A549 (cell line): Measurements from ENCODE around the gene DCAF15. TPM values are rescaled to one million over a fixed set of nuclear protein-coding genes. Genes with fewer than 3 reads are reported as not detected.

Source experiments
- ATAC-seq, 2 experiments: fragments of 200-7000 bp in 1 of 2; fragments of >200 bp in 1 of 2; cut with Nextera tagmentation in 1 of 2; cut with Tn5 transposase in 1 of 2; 3 replicates each; pipeline versions ENCODE4 v1.8.0 to v1.9.1; 2018 to 2020; ENCODE audit warnings: mild to moderate bottlenecking in 1 of 2, moderate library complexity in 1 of 2
- CTCF ChIA-PET: fragments of 300-600 bp; sonication (Branson Sonifier 250); formaldehyde crosslinking; extraction: SDS; loops from one replicate; lab custom pipeline; 2021; ENCODE audit warnings: antibody characterized with exemption, inconsistent platforms; lab: Yijun Ruan, JAX
- POLR2A ChIA-PET: fragments of 350-600 bp; formaldehyde crosslinking; extraction: SDS; loops from one replicate; lab custom pipeline; 2021; ENCODE audit warnings: antibody characterized with exemption, inconsistent platforms; lab: Yijun Ruan, JAX
- DNase-seq, 2 experiments: peaks; one replicate each; pipeline versions ENCODE4 v3.0.0 to v3.0.0-alpha.2; 2011 to 2016; ENCODE audit warnings: low read depth in 1 of 2, low spot score in 1 of 2
- FAIRE-seq: peaks from 2 replicates; lab custom pipeline; 2011; peaks lifted over from hg19 to GRCh38; lab: Jason Lieb, UNC
- H3K27ac ChIP-seq, 2 experiments: fragments of >200 bp; sonication (Bioruptor Twin); formaldehyde crosslinking; 3 replicates each; pipeline ENCODE4 v1.5.1; 2016 to 2017
- H3K4me1 ChIP-seq: fragments of >200 bp; sonication (Bioruptor Twin); formaldehyde crosslinking; 3 replicates; pipeline ENCODE4 v1.6.1; 2016
- H3K4me2 ChIP-seq: fragments of >200 bp; sonication (Bioruptor Twin); formaldehyde crosslinking; 3 replicates; pipeline ENCODE4 v1.6.1; 2016
- H3K4me3 ChIP-seq: fragments of >200 bp; sonication (Bioruptor Twin); formaldehyde crosslinking; 3 replicates; pipeline ENCODE4 v1.5.1; 2016
- H3K9me3 ChIP-seq: fragments of >200 bp; sonication (Bioruptor Twin); formaldehyde crosslinking; 3 replicates; pipeline ENCODE4 v1.6.1; 2016
- ATOH8 ChIP-seq: fragments of 250-450 bp; sonication (Bioruptor Pico); IDR thresholded peaks from 2 replicates; pipeline ENCODE4 v1.5.0; 2020; ENCODE audit warnings: low read depth, mild to moderate bottlenecking, moderate library complexity
- CBX2 ChIP-seq: fragments of 200-600 bp; sonication (generic); IDR thresholded peaks from 2 replicates; pipeline ENCODE4 v1.6.1; 2016; ENCODE audit warnings: low read depth, mild to moderate bottlenecking, borderline replicate concordance
- CBX8 ChIP-seq: fragments of 200-600 bp; sonication (generic); IDR thresholded peaks from 2 replicates; pipeline ENCODE4 v1.6.1; 2016
- CEBPB ChIP-seq, 2 experiments: fragments of >200 bp in 1 of 2; sonication (Bioruptor Twin) in 1 of 2; formaldehyde crosslinking in 1 of 2; IDR thresholded peaks; 2 replicates each; pipeline ENCODE4 v1.6.1; 2012 to 2016
- CHD4 ChIP-seq: fragments of 200-600 bp; sonication (generic); IDR thresholded peaks from 2 replicates; pipeline ENCODE4 v1.6.1; 2016; ENCODE audit warnings: antibody characterized with exemption, mild to moderate bottlenecking, borderline replicate concordance
- EHMT2 ChIP-seq: fragments of 200-600 bp; sonication (generic); IDR thresholded peaks from 2 replicates; pipeline ENCODE4 v1.6.1; 2016; ENCODE audit warnings: antibody characterized with exemption, low read depth, mild to moderate bottlenecking, moderate library complexity
- ELK1 ChIP-seq: fragments of 150-350 bp; IDR thresholded peaks from 2 replicates; pipeline ENCODE4 v1.6.1; 2014; ENCODE audit warnings: low read depth, mild to moderate bottlenecking, low read length
- EP300 ChIP-seq, 2 experiments: fragments of >200 bp; sonication (Bioruptor Twin); formaldehyde crosslinking; IDR thresholded peaks; 2 replicates in 1 of 2; 3 replicates in 1 of 2; pipeline ENCODE4 v1.6.1; 2016 to 2017
- ESRRA ChIP-seq: fragments of 150-350 bp; IDR thresholded peaks from 2 replicates; pipeline ENCODE4 v1.6.1; 2014; ENCODE audit warnings: mild to moderate bottlenecking, low read length, borderline replicate concordance
- FOSB ChIP-seq: fragments of 250-450 bp; sonication (Bioruptor Pico); IDR thresholded peaks from 2 replicates; pipeline ENCODE4 v1.5.0; 2020; ENCODE audit warnings: mild to moderate bottlenecking, moderate library complexity
- FOXS1 ChIP-seq: fragments of 250-450 bp; sonication (Bioruptor Pico); IDR thresholded peaks from 2 replicates; pipeline ENCODE4 v1.5.0; 2020; ENCODE audit warnings: mild to moderate bottlenecking, moderate library complexity
- HDAC2 ChIP-seq: fragments of 200-600 bp; sonication (generic); IDR thresholded peaks from 2 replicates; pipeline ENCODE4 v1.6.1; 2016
- HES2 ChIP-seq: fragments of >200 bp; sonication (Bioruptor Twin); formaldehyde crosslinking; IDR thresholded peaks from 2 replicates; pipeline ENCODE4 v1.6.1; 2016
- HOXB13 ChIP-seq: fragments of 250-450 bp; sonication (Bioruptor Pico); IDR thresholded peaks from 2 replicates; pipeline ENCODE4 v1.5.0; 2020; ENCODE audit warnings: low read depth, mild to moderate bottlenecking, moderate library complexity
- HOXB5 ChIP-seq: fragments of 250-450 bp; sonication (Bioruptor Pico); IDR thresholded peaks from 2 replicates; pipeline ENCODE4 v1.5.0; 2020; ENCODE audit warnings: mild to moderate bottlenecking, moderate library complexity
- JUNB ChIP-seq: fragments of >200 bp; sonication (Bioruptor Twin); formaldehyde crosslinking; IDR thresholded peaks from 2 replicates; pipeline ENCODE4 v1.6.1; 2016
- KDM1A ChIP-seq: fragments of 200-600 bp; sonication (generic); IDR thresholded peaks from 2 replicates; pipeline ENCODE4 v1.6.1; 2016; ENCODE audit warnings: low read depth, mild to moderate bottlenecking
- MAFK ChIP-seq: fragments of 450-650 bp; IDR thresholded peaks from 2 replicates; pipeline ENCODE4 v1.6.1; 2014; ENCODE audit not compliant: partially characterized antibody
- MAZ ChIP-seq: fragments of 150-350 bp; IDR thresholded peaks from 2 replicates; pipeline ENCODE4 v1.6.1; 2014; ENCODE audit warnings: antibody characterized with exemption, low read depth, low read length, borderline replicate concordance
- NFE2L2 ChIP-seq: fragments of 150-350 bp; conservative IDR thresholded peaks from 2 replicates; pipeline ENCODE4 v1.6.1; 2014; ENCODE audit warnings: low read length
- PHF8 ChIP-seq: fragments of 200-600 bp; sonication (generic); IDR thresholded peaks from 2 replicates; pipeline ENCODE4 v1.6.1; 2016; ENCODE audit warnings: low read depth, mild to moderate bottlenecking, antibody characterized with exemption, moderate library complexity, borderline replicate concordance
- POLR2A ChIP-seq: IDR thresholded peaks from 2 replicates; pipeline ENCODE4 v1.6.1; 2012; ENCODE audit warnings: mild to moderate bottlenecking, low read length
- RNF2 ChIP-seq: fragments of 200-600 bp; sonication (generic); IDR thresholded peaks from 2 replicates; pipeline ENCODE4 v1.6.1; 2016; ENCODE audit warnings: low read depth, mild to moderate bottlenecking, antibody characterized with exemption, moderate library complexity, borderline replicate concordance
- SREBF2 ChIP-seq: fragments of 450-650 bp; IDR thresholded peaks from 2 replicates; pipeline ENCODE4 v1.6.1; 2014; ENCODE audit warnings: mild to moderate bottlenecking, moderate library complexity
- TFCP2L1 ChIP-seq: fragments of 250-450 bp; sonication (Bioruptor Pico); IDR thresholded peaks from 2 replicates; pipeline ENCODE4 v1.5.0; 2021; ENCODE audit warnings: mild to moderate bottlenecking
- TP53 ChIP-seq: fragments of 250-450 bp; sonication (Bioruptor Pico); IDR thresholded peaks from 2 replicates; pipeline ENCODE4 v1.5.0; 2021; ENCODE audit warnings: mild to moderate bottlenecking, moderate library complexity
- ZC3H11A ChIP-seq: fragments of 450-650 bp; IDR thresholded peaks from 2 replicates; pipeline ENCODE4 v1.6.1; 2014; ENCODE audit warnings: antibody characterized with exemption, mild to moderate bottlenecking
- ZNF302 ChIP-seq: fragments of 250-450 bp; sonication (Bioruptor Pico); IDR thresholded peaks from 2 replicates; pipeline ENCODE4 v1.9.0; 2021; ENCODE audit warnings: inconsistent platforms, mild to moderate bottlenecking, moderate library complexity
- WGBS: methylation state at CpG from one replicate; pipeline ENCODE4 v1.1.6; 2017; ENCODE audit errors: missing lambda C conversion rate; 5-methylcytosine and 5-hydroxymethylcytosine counted together
- polyA plus RNA-seq, 4 experiments: library from polyadenylated mRNA; depleted of rRNA in 3 of 4; stranded (reverse); fragments of >200 nt; fragmentation: RNase III in 1 of 4; extraction: RNeasy Plus Mini Kit Qiagen cat#74134 plus additional on column Dnase treatment in 1 of 4; gene quantifications; 2 replicates in 3 of 4; 3 replicates in 1 of 4; pipeline ENCODE4 v1.2.3, GENCODE V29; 2011 to 2017
- TF ChIP-seq, protein P1 (sequence below): IDR thresholded peaks from 2 replicates; pipeline ENCODE4 v1.6.1; 2012
- TF ChIP-seq, protein P2 (sequence below): fragments of >200 bp; sonication (Bioruptor Twin); formaldehyde crosslinking; IDR thresholded peaks from 3 replicates; pipeline ENCODE4 v1.5.1; 2016

Gene DCAF15
- polyA plus RNA-seq, 2 of the 4 experiments (the other 2 are of a cell fraction), result 10.2 to 23.0 TPM

- Histone ChIP-seq H3K4me2 (no peak overlapping the region), H3K27ac (no peak overlapping the region)
These were observed 26.9 kb downstream of the DCAF15 start for GRCh38 chr19:13979244-13979615.

GRCh38 chr19:13979686-13980085 lies 27.4 kb downstream of the DCAF15 start:
- POLR2A ChIA-PET, result no interaction called here
- FAIRE-seq (no peak), DNase-seq (no peak), ATAC-seq (no peak)
- H3K27ac ChIP-seq, result no peak overlapping the region
- no peaks in the 10 kb centered on the region for H3K9me3 ChIP-seq
- H3K4me2 ChIP-seq, result no peak overlapping the region
- H3K4me1 ChIP-seq, result no peaks in the 10 kb centered on the region
- WGBS, result 50% methylated on average over 2 of the region's 12 CpGs
- H3K4me3 ChIP-seq, result no peak overlapping the region
- TF ChIP-seq POLR2A, result no peak
- TF ChIP-seq ZNF302 (CRISPR knock-in tag), result no peak
- no peak for TF ChIP-seq CBX2
- TF ChIP-seq CHD4, result no peak
- TF ChIP-seq CEBPB (IDR thresholded peaks at IDR 0.05), result no peak
- TF ChIP-seq ELK1, result no peak
- TF ChIP-seq FOSB, result no peak
- no peak for TF ChIP-seq PHF8
- no peak for TF ChIP-seq HES2
- TF ChIP-seq MAFK, result no peak
- TF ChIP-seq HOXB5 (CRISPR knock-in tag), result no peak
- TF ChIP-seq MAZ, result no peak
- TF ChIP-seq SREBF2, result no peak
- no peak for TF ChIP-seq EP300 (IDR thresholded peaks at IDR 0.05)
- TF ChIP-seq ESRRA, result no peak
- TF ChIP-seq, protein P1, sequence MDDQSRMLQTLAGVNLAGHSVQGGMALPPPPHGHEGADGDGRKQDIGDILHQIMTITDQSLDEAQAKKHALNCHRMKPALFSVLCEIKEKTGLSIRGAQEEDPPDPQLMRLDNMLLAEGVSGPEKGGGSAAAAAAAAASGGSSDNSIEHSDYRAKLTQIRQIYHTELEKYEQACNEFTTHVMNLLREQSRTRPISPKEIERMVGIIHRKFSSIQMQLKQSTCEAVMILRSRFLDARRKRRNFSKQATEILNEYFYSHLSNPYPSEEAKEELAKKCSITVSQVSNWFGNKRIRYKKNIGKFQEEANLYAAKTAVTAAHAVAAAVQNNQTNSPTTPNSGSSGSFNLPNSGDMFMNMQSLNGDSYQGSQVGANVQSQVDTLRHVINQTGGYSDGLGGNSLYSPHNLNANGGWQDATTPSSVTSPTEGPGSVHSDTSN, result no peak
- TF ChIP-seq NFE2L2, result no peak
- no peak for TF ChIP-seq TP53 (CRISPR knock-in tag)
- CTCF ChIA-PET, result no interaction called here

More at GRCh38 chr19:13979244-13979615, 26.9 kb downstream of the DCAF15 start:
- H3K4me1 ChIP-seq, result no peaks in the 10 kb centered on the region
- H3K9me3 ChIP-seq, result no peaks in the 10 kb centered on the region
- no peak overlapping the region for H3K4me3 ChIP-seq
- POLR2A ChIA-PET, result no interaction called here
- no peak for TF ChIP-seq FOXS1 (CRISPR knock-in tag)
- TF ChIP-seq HOXB13, result no peak
- TF ChIP-seq POLR2A, result no peak
- no peak for TF ChIP-seq ESRRA
- no peak for TF ChIP-seq HDAC2
- TF ChIP-seq CHD4, result no peak
- TF ChIP-seq CBX8, result no peak
- TF ChIP-seq EHMT2, result no peak
- no peak for TF ChIP-seq ZC3H11A
- no peak for TF ChIP-seq ATOH8 (CRISPR knock-in tag)
- TF ChIP-seq TFCP2L1, result no peak
- TF ChIP-seq KDM1A, result no peak
- TF ChIP-seq, protein P2, sequence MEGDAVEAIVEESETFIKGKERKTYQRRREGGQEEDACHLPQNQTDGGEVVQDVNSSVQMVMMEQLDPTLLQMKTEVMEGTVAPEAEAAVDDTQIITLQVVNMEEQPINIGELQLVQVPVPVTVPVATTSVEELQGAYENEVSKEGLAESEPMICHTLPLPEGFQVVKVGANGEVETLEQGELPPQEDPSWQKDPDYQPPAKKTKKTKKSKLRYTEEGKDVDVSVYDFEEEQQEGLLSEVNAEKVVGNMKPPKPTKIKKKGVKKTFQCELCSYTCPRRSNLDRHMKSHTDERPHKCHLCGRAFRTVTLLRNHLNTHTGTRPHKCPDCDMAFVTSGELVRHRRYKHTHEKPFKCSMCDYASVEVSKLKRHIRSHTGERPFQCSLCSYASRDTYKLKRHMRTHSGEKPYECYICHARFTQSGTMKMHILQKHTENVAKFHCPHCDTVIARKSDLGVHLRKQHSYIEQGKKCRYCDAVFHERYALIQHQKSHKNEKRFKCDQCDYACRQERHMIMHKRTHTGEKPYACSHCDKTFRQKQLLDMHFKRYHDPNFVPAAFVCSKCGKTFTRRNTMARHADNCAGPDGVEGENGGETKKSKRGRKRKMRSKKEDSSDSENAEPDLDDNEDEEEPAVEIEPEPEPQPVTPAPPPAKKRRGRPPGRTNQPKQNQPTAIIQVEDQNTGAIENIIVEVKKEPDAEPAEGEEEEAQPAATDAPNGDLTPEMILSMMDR, result no peak
- TF ChIP-seq EP300 (IDR thresholded peaks at IDR 0.05), result no peak
- TF ChIP-seq PHF8, result no peak
- TF ChIP-seq RNF2, result no peak
- no peak for TF ChIP-seq JUNB
- 72% methylated on average over 3 of the region's 12 CpGs for WGBS
- no peak for FAIRE-seq
- CTCF ChIA-PET, result no interaction called here
- no peak for ATAC-seq
- no peak for DNase-seq
